ENCODE results near the gene CAPN7.

DNA sequence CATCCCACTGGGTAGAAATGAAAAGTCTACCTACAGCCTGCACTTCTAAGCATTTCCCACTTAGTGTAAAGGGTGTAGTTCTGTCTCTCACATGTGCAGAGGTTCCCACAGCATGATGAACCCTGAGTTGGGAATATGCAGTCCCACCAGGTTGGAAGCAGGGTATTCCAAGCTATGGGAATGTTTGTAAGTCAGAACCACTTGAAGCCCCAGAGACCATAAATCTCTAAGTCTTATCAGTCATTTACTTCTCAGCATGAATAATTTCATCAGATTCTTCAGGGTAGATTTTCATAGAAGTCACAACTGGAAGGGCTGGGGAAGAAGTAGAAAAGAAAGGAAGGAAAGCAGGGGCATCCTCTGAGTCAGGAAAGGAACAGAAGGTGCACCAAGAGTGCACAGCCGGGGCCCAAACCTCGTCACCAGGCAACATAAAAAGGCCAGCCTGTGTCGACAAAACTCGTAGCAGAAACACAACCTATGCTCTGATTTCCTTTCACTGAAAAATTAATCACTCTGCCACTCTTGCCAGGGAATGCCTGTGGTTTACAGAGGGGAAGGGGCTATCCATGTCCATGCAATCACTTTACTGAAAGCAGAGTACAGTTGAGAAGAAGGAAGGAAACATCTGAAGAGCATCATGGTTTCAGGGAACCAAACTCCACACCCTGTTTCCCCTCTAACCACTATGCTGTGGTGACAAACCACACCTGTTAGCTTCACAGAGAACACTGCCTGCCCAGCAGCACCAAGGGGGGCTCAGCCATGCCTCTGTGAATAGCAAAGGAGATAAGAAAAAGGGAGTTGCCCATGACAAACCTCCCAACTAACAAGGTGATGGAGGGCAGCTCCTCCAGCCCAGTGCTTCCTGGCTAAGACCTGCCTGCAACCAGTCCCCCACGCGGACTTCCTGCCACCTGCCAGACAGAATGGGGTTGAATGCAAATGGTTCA, 85.8 kb downstream of the CAPN7 start:
- TF ChIP-seq, protein P1, sequence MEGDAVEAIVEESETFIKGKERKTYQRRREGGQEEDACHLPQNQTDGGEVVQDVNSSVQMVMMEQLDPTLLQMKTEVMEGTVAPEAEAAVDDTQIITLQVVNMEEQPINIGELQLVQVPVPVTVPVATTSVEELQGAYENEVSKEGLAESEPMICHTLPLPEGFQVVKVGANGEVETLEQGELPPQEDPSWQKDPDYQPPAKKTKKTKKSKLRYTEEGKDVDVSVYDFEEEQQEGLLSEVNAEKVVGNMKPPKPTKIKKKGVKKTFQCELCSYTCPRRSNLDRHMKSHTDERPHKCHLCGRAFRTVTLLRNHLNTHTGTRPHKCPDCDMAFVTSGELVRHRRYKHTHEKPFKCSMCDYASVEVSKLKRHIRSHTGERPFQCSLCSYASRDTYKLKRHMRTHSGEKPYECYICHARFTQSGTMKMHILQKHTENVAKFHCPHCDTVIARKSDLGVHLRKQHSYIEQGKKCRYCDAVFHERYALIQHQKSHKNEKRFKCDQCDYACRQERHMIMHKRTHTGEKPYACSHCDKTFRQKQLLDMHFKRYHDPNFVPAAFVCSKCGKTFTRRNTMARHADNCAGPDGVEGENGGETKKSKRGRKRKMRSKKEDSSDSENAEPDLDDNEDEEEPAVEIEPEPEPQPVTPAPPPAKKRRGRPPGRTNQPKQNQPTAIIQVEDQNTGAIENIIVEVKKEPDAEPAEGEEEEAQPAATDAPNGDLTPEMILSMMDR (IDR thresholded peaks at IDR 0.05) = no peak
- no peak for TF ChIP-seq POLR2A (IDR thresholded peaks at IDR 0.05)
